ENCODE measurements around the gene RBM44.

DNA sequence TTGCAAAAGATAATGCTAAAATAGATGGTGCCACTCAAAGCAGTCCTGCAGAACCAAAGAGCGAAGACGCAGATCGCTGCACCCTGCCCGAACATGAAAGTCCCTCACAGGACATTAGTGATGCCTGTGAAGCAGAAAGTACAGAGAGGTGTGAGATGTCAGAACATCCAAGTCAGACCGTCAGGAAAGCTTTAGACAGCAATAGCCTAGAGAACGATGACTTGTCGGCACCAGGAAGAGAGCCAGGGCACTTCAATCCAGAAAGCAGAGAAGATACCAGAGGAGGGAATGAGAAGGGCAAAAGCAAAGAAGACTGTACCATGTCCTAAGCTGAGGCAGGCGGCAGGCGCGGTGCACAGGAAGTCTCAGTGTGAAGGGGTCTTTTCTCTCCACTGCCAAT lies 34.8 kb upstream of the RBM44 start:
- TF ChIP-seq, protein P1, sequence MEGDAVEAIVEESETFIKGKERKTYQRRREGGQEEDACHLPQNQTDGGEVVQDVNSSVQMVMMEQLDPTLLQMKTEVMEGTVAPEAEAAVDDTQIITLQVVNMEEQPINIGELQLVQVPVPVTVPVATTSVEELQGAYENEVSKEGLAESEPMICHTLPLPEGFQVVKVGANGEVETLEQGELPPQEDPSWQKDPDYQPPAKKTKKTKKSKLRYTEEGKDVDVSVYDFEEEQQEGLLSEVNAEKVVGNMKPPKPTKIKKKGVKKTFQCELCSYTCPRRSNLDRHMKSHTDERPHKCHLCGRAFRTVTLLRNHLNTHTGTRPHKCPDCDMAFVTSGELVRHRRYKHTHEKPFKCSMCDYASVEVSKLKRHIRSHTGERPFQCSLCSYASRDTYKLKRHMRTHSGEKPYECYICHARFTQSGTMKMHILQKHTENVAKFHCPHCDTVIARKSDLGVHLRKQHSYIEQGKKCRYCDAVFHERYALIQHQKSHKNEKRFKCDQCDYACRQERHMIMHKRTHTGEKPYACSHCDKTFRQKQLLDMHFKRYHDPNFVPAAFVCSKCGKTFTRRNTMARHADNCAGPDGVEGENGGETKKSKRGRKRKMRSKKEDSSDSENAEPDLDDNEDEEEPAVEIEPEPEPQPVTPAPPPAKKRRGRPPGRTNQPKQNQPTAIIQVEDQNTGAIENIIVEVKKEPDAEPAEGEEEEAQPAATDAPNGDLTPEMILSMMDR (conservative IDR thresholded peaks at IDR 0.05; ENCODE audit: low read depth, low read length): no peak
- TF ChIP-seq EZH2 (IDR thresholded peaks at IDR 0.05; ENCODE audit: low read length, unreplicated experiment): no peak
- TF ChIP-seq EZH2phosphoT487 (IDR thresholded peaks at IDR 0.05; ENCODE audit: borderline replicate concordance, low read length): no peak
